ENCODE measurements around the gene AQP6.

The AQP6 gene

DNA sequence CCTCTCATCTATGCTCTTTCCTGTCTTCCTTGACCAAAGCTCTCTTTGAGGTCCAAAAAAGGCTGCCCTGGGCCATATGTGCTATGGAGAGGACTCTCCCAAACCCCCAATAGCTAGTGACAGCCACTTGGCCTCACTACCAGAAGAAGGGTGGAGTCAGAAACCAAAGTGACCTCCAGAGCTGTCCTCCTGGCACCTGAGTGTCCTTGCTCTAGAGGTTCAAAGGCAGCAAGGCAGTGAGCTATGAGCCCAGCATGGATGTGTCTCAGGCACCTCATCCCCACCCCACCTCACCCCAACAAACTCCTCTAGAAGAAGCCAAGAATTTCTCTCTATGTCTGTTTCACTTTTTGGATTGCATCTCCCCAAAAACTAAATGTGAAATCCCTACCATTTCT is 15.2 kb upstream of the AQP6 start:
- no peak for DNase-seq

- DNase-seq, result no peak
Observed at GRCh38 chr12:49959685-49960473, 12.9 kb upstream of the AQP6 start.

DNA sequence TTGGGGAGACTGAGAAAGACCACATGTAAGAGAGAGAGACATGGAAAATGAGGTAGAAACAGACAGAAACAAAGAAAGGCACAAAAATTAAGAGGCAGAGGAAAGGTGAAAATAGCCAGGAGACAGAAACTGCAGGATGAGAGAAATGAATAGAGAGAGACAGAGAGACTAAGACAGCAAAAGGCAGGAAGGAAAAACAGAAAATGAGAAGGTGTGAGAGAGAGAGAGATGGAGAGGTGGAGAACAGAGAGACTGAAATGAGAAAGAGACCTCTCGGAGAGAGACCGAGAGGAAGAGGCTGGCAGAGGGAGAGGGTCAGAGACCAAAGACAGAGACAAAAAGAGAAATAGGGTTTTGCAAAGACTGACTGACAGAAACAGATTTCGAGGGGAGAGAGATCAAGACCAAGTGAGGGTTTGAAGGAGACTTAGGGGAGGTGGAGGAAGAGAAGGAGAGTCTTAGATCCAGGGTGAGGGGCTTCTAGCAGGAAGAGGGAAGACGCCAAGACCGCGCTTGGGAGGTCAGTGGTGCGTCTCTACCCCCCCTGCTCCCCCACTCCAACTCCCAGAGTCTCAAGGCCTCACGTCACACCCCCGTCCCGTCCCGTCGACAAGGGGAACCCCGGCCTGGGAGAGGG is 12.2 kb upstream of the AQP6 start:
- DNase-seq, result no peak

DNA sequence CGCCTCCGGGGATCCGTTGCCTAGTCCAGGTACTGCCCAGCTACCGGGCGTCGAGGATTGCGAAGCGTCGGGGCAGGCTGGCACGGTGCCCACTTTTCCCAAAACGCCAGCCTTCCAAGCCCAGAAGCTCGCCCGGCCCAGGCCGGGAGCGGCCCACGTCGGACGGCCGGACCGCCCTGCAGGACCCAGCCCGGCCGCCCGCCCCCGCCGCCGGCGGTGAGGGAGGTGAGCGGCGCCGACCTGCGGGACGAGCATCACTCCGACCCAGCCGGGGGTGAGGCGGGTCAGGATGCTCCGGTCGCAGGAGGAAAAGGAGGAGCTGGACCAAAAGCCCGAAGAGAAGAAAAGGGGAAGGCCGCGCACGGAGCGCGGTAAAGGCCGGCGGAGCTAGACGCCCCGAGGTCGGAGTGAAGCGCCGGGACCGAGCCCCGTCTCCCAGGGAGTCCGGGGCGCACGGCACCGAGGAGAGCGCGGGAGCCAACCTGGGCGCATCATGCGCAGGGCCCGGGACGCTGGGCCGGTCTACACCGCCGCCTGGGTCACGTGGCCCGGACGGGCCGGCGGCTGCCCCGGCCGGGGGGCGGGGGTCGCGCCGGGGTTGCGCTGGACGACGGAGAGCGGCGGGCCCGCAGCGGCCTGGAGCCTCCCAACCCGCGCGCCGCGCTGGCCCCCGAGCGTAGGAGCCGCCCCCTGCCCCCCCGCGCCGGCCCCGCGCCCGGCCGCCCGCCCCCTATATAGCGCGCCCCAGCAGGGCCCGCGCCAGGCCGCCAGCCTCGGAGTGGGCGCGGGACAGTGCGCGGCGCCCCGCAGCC is 11.4 kb upstream of the AQP6 start, which contains the start of gene AQP5:
AQP5 (plus strand) TSS at position 762 of the 812 bp plus-strand sequence. CDS start 146 bp downstream, outside the sequence.
- DNase-seq, result no peak

DNA sequence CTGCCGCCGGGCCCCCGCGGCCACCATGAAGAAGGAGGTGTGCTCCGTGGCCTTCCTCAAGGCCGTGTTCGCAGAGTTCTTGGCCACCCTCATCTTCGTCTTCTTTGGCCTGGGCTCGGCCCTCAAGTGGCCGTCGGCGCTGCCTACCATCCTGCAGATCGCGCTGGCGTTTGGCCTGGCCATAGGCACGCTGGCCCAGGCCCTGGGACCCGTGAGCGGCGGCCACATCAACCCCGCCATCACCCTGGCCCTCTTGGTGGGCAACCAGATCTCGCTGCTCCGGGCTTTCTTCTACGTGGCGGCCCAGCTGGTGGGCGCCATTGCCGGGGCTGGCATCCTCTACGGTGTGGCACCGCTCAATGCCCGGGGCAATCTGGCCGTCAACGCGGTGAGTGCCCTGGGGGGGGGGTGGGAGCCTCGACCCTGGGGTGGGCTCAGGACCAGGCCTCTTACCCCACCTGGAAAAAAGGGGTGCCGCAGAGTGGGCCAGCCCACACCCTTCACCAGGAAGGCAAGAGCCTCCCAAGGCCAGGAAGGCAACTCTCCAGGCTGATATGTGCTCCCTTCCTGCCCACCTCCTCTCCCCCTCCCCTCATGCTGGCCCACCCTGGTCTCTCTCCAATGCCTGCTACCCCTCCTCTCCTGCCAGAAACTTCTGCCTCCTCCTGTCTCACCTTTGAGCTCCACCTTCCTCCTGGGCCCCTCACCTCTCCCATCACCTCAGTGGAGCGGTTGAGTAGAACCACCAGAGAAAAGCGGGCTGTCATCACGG is 10.6 kb upstream of the AQP6 start:
- no peak for DNase-seq

- no peak for DNase-seq
Observed at GRCh38 chr12:49962861-49963765, 9.6 kb upstream of the AQP6 start.

DNA sequence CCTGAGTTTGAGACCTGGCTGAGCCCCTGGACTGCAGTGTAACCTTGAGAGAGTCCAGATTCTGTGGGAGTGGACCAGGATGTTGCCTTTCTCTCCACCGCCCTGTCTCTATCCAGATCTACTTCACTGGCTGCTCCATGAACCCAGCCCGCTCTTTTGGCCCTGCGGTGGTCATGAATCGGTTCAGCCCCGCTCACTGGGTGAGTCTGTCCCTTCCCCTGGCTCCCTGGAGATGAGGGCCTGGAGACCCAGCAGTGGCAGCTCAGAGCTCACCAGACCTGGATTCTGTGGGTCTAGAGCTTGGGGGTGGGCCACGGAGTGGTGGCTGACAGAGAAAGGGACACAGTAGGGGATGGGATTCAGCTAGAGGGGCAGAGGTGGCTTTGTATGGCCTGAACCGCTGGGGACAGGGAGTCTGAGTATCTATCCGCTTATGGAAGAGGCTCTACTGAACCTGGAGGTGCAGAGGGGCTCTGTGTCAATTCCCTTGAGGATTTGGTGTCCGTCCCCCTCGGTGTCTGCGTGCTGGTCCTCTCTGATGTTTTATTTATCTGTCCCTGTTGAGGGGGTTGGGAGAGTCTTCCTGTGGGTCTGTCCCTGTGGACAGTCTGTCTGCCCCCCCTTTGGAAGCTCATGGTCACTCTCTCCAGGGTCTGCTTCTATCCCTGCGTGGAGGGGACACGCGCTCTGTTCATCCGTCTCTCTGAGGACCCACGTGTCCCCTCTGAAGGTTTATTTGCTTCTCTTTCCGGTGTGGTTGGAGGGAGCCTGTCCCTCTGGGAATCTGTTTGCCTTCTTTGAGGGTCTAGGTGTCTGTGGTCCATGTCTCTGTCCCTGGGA is 8.6 kb upstream of the AQP6 start:
- DNase-seq, result no peak

- DNase-seq, result no peak
Observed at GRCh38 chr12:49964849-49965624, 7.7 kb upstream of the AQP6 start.

DNA sequence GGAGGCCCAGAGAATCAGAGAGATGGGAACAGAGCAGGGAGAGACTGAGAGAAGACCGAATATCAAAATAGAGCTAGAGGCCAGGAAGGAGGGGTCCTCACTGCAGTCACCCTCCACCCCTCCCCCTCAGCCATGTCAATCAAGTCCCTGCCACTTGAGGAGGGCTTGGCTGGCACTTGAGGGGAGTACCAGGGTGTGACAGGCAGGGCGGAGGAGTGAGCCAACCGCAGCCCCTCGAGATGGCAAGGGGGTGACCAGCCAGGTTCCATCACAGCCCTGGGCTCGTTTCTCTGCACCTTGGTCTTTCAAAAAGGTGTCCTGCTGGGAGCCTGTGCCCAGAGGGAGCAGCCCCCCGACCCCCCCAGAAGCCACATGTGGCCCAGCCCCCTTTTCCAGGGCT is 6.9 kb upstream of the AQP6 start:
- no peak for DNase-seq

GRCh38 chr12:49966511-49967041 is 6.2 kb upstream of the AQP6 start:
- no peak for DNase-seq

DNA sequence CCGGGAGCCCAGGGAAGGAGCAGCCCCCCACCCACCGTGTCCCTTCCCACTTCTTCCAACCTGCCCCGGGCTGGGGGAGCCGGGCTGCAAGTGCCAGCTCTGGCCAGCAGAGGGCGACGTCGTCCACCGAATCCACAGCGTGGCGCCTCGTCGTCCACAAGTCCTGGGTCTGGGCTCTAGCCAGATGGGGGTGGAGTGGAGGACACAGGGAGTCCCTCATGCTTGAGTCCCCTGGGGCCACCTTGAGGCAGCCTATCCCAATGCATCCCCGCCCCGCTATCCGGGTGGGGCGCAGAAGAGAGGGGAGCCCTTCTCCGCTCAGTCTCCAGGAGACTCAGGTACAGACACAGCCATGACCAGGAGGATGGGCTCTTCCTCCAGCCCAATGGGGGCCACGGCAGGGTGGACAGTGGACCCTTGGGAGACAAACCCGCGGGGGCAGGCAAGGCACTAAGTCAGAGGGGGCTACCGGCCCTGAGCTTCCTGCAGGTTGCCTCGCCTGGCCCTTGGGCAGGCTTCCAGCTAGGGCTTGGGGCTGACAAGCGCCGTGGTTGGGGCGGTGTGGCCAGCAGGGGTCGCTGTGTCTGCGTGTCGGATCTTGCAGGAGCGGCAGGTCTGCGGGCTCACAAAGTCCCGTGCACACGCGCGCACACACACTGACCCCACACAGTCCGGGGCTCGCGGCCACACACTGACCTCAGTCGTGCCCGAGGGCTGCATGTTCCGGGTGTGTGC is 5.5 kb upstream of the AQP6 start:
- peak; percentile 97 for DNase-seq

DNA sequence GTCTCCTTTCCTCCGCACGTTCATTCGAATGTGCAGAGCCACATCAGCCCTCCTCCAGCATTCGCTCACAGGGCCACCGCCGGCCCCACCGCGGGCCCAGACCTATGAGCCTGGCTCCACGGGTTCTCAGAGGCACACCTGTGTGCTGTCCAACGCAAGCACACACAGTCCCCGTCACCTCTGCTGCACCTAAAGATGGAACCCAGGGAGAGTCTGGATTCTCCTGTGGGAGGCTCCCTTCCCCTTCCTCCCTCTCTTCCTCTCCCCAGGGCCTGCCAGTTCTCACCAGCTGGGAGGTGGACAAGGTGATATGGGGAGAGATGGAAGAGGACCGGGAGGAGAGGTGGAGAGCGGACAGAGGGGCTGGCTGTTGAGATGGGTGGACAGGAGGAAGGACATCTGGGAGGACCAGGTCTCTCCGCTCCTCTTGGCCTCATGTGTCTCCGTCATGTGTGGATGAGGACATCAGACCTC is 4.9 kb upstream of the AQP6 start:
- no peak for DNase-seq

DNA sequence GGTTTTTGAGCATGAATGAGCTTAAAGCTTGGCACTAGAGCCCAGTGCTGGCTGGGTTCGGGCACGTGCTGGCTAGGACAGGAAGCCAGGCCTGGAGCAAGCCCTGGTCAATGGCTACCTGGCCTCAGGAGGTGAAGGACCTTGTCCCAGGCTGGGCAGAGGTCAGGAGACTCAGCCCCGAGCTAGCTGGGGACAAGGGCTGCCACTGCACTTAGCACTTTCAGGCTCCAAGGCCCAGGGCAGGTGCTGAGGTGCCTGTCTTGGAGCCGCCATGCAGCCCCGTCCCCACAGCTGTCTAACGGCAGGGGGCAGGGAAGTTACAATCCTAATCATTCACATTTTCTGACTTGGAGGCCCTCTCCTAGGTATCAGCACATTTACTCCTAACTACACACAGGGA is 4.3 kb upstream of the AQP6 start:
- no peak for DNase-seq

DNA sequence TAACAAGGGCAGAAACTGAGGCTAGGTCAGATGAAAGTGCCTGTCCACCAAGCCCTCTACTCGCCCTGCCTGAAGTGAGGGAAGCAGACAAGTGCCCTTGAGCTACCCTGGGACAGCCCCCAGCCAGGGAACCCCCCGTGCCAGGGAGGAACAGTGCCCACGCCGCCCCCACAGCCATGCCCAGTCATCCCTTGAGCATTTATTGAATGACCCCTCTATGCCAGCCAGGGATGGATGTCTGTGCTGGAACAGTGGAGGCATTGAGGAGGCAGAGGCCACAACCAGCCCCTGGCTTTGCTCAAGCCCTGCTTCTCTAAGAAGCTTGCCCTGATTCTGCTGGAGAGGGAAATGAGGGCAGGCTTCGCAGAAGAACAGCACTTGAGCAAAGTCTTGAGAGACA is 3.7 kb upstream of the AQP6 start:
- DNase-seq, result no peak

GRCh38 chr12:49969651-49970429 is 2.9 kb upstream of the AQP6 start:
- DNase-seq, result no peak

- DNase-seq, result no peak
Observed at GRCh38 chr12:49970658-49971057, 2.1 kb upstream of the AQP6 start.

GRCh38 chr12:49971141-49971540 is 1.6 kb upstream of the AQP6 start:
- DNase-seq, result no peak

- no peak for DNase-seq
Observed at GRCh38 chr12:49972129-49972528, 618 bp upstream of the AQP6 start.

All from stimulated activated CD4-positive, alpha-beta T cell treated with anti-CD3 and anti-CD28 coated beads, Interleukin-12 subunit alpha, Interleukin-12 subunit beta, amount 100 ng/mL, for 4 hours (primary cell).